ENCODE data around the gene OSBP2.

OSBP2 gene

GRCh38 chr22:30944986-30945385, 250.3 kb downstream of the OSBP2 start:
- Histone ChIP-seq H2BK12ac (ENCODE audit: low read length) (no peak overlapping the region), H4K8ac (ENCODE audit: low read depth, low read length) (no peak overlapping the region), H3K4me3 (ENCODE audit: low read depth, low read length) (no peak overlapping the region), H3K27ac (ENCODE audit: low read depth, low read length) (no peak overlapping the region), H3K14ac (ENCODE audit: low read length) (no peak overlapping the region), H3K27me3 (ENCODE audit: insufficient read depth, low read length) (no peaks in the 10 kb centered on the region), H2BK120ac (ENCODE audit: insufficient read depth, low read length, poor library complexity) (no peak overlapping the region), H3K79me1 (ENCODE audit: low read length) (no peaks in the 10 kb centered on the region), H2BK5ac (ENCODE audit: low read depth, low read length, poor library complexity) (no peak overlapping the region), H4K91ac (ENCODE audit: low read depth, low read length) (no peak overlapping the region), H4K12ac (ENCODE audit: low read depth, low read length) (no peak overlapping the region), H3K9me3 (ENCODE audit: insufficient read depth, low read depth, low read length) (no peaks in the 10 kb centered on the region), H3K4me2 (ENCODE audit: low read length) (no peak overlapping the region), H2AK5ac (ENCODE audit: low read length) (no peak overlapping the region), H3K4me1 (ENCODE audit: control insufficient read depth in 1 of 2, insufficient read depth in 2 of 2, low read length in 2 of 2) (peaks cover 0 to 10% of the 10 kb centered on the region in 2 experiments), H3K9ac (ENCODE audit: low read length) (no peak overlapping the region), H3K36me3 (ENCODE audit: control insufficient read depth in 1 of 2, insufficient read depth in 2 of 2, low read length in 2 of 2) (peaks cover 53 to 82% of the 10 kb centered on the region in 2 experiments), H3K79me2 (ENCODE audit: control insufficient read depth, insufficient read depth, low read length, poor library complexity) (no peaks in the 10 kb centered on the region), H3K18ac (ENCODE audit: low read length) (no peak overlapping the region), H3K4ac (ENCODE audit: low read depth, low read length) (no peak overlapping the region), H3K23ac (ENCODE audit: low read length) (no peak overlapping the region), H2AFZ (ENCODE audit: insufficient read depth, low read length, poor library complexity) (no peak overlapping the region)
- no CpG with 5 or more reads among the region's 4 CpGs for WGBS (ENCODE audit: extremely low coverage, insufficient coverage, insufficient read length)
- peak in 1 of 2 donors; percentile 50 for DNase-seq

- no peak overlapping the region for H2BK5ac ChIP-seq (ENCODE audit: low read depth, low read length, poor library complexity)
- WGBS (ENCODE audit: extremely low coverage, insufficient coverage, insufficient read length): no CpG with 5 or more reads among the region's 2 CpGs
- no peak overlapping the region for H3K4ac ChIP-seq (ENCODE audit: low read depth, low read length)
- no peak overlapping the region for H2BK12ac ChIP-seq (ENCODE audit: low read length)
- no peak overlapping the region for H2AK5ac ChIP-seq (ENCODE audit: low read length)
- H3K79me2 ChIP-seq (ENCODE audit: control insufficient read depth, insufficient read depth, low read length, poor library complexity): no peaks in the 10 kb centered on the region
- DNase-seq: peak in 1 of 2 donors; percentile 32
- H3K9me3 ChIP-seq (ENCODE audit: insufficient read depth, low read depth, low read length): no peaks in the 10 kb centered on the region
- H4K91ac ChIP-seq (ENCODE audit: low read depth, low read length): no peak overlapping the region
- no peaks in the 10 kb centered on the region for H3K79me1 ChIP-seq (ENCODE audit: low read length)
- H4K8ac ChIP-seq (ENCODE audit: low read depth, low read length): no peak overlapping the region
- H3K4me1 ChIP-seq (ENCODE audit: control insufficient read depth in 1 of 2, insufficient read depth in 2 of 2, low read length in 2 of 2): peaks cover 0 to 10% of the 10 kb centered on the region in 2 experiments
- H3K4me2 ChIP-seq (ENCODE audit: low read length): no peak overlapping the region
- no peaks in the 10 kb centered on the region for H3K27me3 ChIP-seq (ENCODE audit: insufficient read depth, low read length)
- H3K4me3 ChIP-seq (ENCODE audit: low read depth, low read length): no peak overlapping the region
- no peak overlapping the region for H3K14ac ChIP-seq (ENCODE audit: low read length)
- no peak overlapping the region for H2AFZ ChIP-seq (ENCODE audit: insufficient read depth, low read length, poor library complexity)
- H3K18ac ChIP-seq (ENCODE audit: low read length): no peak overlapping the region
- peaks cover 49 to 80% of the 10 kb centered on the region in 2 experiments for H3K36me3 ChIP-seq (ENCODE audit: control insufficient read depth in 1 of 2, insufficient read depth in 2 of 2, low read length in 2 of 2)
- no peak overlapping the region for H3K23ac ChIP-seq (ENCODE audit: low read length)
- no peak overlapping the region for H3K27ac ChIP-seq (ENCODE audit: low read depth, low read length)
- H4K12ac ChIP-seq (ENCODE audit: low read depth, low read length): no peak overlapping the region
- H2BK120ac ChIP-seq (ENCODE audit: insufficient read depth, low read length, poor library complexity): no peak overlapping the region
- H3K9ac ChIP-seq (ENCODE audit: low read length): no peak overlapping the region
Measured at GRCh38 chr22:30945653-30946052, 251.0 kb downstream of the OSBP2 start.

- Histone ChIP-seq H3K4me1 (ENCODE audit: control insufficient read depth in 1 of 2, insufficient read depth in 2 of 2, low read length in 2 of 2) (peaks cover 0 to 10% of the 10 kb centered on the region in 2 experiments), H3K79me1 (ENCODE audit: low read length) (no peaks in the 10 kb centered on the region), H2AFZ (ENCODE audit: insufficient read depth, low read length, poor library complexity) (no peak overlapping the region), H3K27me3 (ENCODE audit: insufficient read depth, low read length) (no peaks in the 10 kb centered on the region), H2BK5ac (ENCODE audit: low read depth, low read length, poor library complexity) (no peak overlapping the region), H3K14ac (ENCODE audit: low read length) (no peak overlapping the region), H3K9ac (ENCODE audit: low read length) (no peak overlapping the region), H3K9me3 (ENCODE audit: insufficient read depth, low read depth, low read length) (no peaks in the 10 kb centered on the region), H3K79me2 (ENCODE audit: control insufficient read depth, insufficient read depth, low read length, poor library complexity) (no peaks in the 10 kb centered on the region), H3K27ac (ENCODE audit: low read depth, low read length) (no peak overlapping the region), H2AK5ac (ENCODE audit: low read length) (no peak overlapping the region), H2BK12ac (ENCODE audit: low read length) (no peak overlapping the region), H3K4ac (ENCODE audit: low read depth, low read length) (no peak overlapping the region), H4K8ac (ENCODE audit: low read depth, low read length) (no peak overlapping the region), H3K18ac (ENCODE audit: low read length) (no peak overlapping the region), H3K23ac (ENCODE audit: low read length) (no peak overlapping the region), H2BK120ac (ENCODE audit: insufficient read depth, low read length, poor library complexity) (no peak overlapping the region), H3K36me3 (ENCODE audit: control insufficient read depth in 1 of 2, insufficient read depth in 2 of 2, low read length in 2 of 2) (peaks cover 44 to 80% of the 10 kb centered on the region in 2 experiments), H4K12ac (ENCODE audit: low read depth, low read length) (no peak overlapping the region), H3K4me2 (ENCODE audit: low read length) (no peak overlapping the region), H3K4me3 (ENCODE audit: low read depth, low read length) (no peak overlapping the region), H4K91ac (ENCODE audit: low read depth, low read length) (peak overlapping the region; percentile 2)
- DNase-seq: no peak
- 100% methylated on average over 1 of the region's 7 CpGs for WGBS (ENCODE audit: extremely low coverage, insufficient coverage, insufficient read length)
Measured at GRCh38 chr22:30946354-30946753, 251.7 kb downstream of the OSBP2 start.

DNA sequence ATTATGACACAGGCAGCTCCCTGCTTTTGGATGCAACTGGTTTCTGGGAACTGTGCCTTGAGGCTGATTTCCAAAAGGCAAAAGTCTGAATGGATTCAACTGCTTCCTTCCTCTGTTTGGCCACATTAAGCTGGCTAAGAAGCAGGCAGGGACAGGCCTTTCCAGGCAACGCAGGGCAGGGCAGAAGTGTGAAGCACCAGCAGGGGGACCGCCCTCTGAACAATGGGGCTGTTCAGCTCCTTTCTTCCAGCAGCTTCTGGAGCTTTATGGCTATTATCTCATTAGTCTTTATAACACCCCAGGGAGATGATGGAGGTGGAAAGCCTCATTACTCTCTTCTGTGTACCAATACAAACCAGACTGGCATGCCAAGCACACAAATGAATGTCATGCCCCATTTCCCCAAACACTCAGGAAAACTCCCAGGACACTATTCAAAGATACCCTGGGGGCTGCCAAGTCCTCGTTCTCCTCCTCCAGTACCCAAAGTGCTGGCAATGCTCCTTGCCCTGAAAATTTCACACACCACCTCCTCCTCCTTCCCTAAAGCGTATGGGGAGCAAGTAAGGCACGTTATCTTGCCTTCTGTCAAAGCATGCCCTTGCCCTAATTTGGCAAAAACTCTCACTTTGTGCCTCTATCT, 252.6 kb downstream of the OSBP2 start:
- Histone ChIP-seq H3K18ac (ENCODE audit: low read length) (no peak overlapping the region), H3K14ac (ENCODE audit: low read length) (no peak overlapping the region), H3K4me2 (ENCODE audit: low read length) (no peak overlapping the region), H3K9ac (ENCODE audit: low read length) (no peak overlapping the region), H3K4me1 (ENCODE audit: control insufficient read depth in 1 of 2, insufficient read depth in 2 of 2, low read length in 2 of 2) (peaks cover 0 to 10% of the 10 kb centered on the region in 2 experiments), H2BK5ac (ENCODE audit: low read depth, low read length, poor library complexity) (no peak overlapping the region), H3K9me3 (ENCODE audit: insufficient read depth, low read depth, low read length) (no peaks in the 10 kb centered on the region), H2AFZ (ENCODE audit: insufficient read depth, low read length, poor library complexity) (no peak overlapping the region), H2AK5ac (ENCODE audit: low read length) (no peak overlapping the region), H2BK12ac (ENCODE audit: low read length) (no peak overlapping the region), H3K79me2 (ENCODE audit: control insufficient read depth, insufficient read depth, low read length, poor library complexity) (no peaks in the 10 kb centered on the region), H3K27ac (ENCODE audit: low read depth, low read length) (peak overlapping the region; percentile 9), H3K23ac (ENCODE audit: low read length) (no peak overlapping the region), H3K4me3 (ENCODE audit: low read depth, low read length) (no peak overlapping the region), H3K79me1 (ENCODE audit: low read length) (no peaks in the 10 kb centered on the region), H3K4ac (ENCODE audit: low read depth, low read length) (no peak overlapping the region), H3K27me3 (ENCODE audit: insufficient read depth, low read length) (no peaks in the 10 kb centered on the region), H3K36me3 (ENCODE audit: control insufficient read depth in 1 of 2, insufficient read depth in 2 of 2, low read length in 2 of 2) (peaks cover 35 to 74% of the 10 kb centered on the region in 2 experiments), H4K91ac (ENCODE audit: low read depth, low read length) (no peak overlapping the region), H4K8ac (ENCODE audit: low read depth, low read length) (no peak overlapping the region), H2BK120ac (ENCODE audit: insufficient read depth, low read length, poor library complexity) (no peak overlapping the region), H4K12ac (ENCODE audit: low read depth, low read length) (no peak overlapping the region)
- DNase-seq: peak in 1 of 2 donors; percentile 26
- WGBS (ENCODE audit: extremely low coverage, insufficient coverage, insufficient read length): no CpG with 5 or more reads among the region's 5 CpGs
